HG03342 (cell line): ENCODE results near the gene CYGB.
A peak's percentile ranks its signal among the peaks of the same experiment; 100 is the strongest.
"Not testable (repeated sequence)": the region's sequence is repeated elsewhere in the genome, so short reads cannot be mapped to it uniquely, and the experiment has no call there.

Experiments used
- ATAC-seq: cut with Tn5 transposase; IDR thresholded peaks from one replicate; pipeline ENCODE4 v1.9.1; 2021; ENCODE audit warnings: mild to moderate bottlenecking, moderate library complexity; ENCODE audit not compliant: unreplicated experiment

The CYGB gene

GRCh38 chr17:76567634-76568432, 30.3 kb upstream of the CYGB start:
- no peak for ATAC-seq

- ATAC-seq = no peak
Observed at GRCh38 chr17:76566988-76567431, 29.5 kb upstream of the CYGB start.

GRCh38 chr17:76566613-76566943, 29.1 kb upstream of the CYGB start:
- no peak for ATAC-seq

GRCh38 chr17:76565728-76566612, 28.5 kb upstream of the CYGB start:
- ATAC-seq = no peak

- not testable (repeated sequence) for ATAC-seq
Observed at GRCh38 chr17:76564991-76565727, 27.6 kb upstream of the CYGB start.

- ATAC-seq = not testable (repeated sequence)
Observed at GRCh38 chr17:76563359-76563758, 25.9 kb upstream of the CYGB start.

GRCh38 chr17:76562734-76563148, 25.2 kb upstream of the CYGB start:
- ATAC-seq = no peak

GRCh38 chr17:76561799-76562268, 24.3 kb upstream of the CYGB start:
- ATAC-seq = no peak

- no peak for ATAC-seq
Observed at GRCh38 chr17:76561332-76561731, 23.8 kb upstream of the CYGB start.

GRCh38 chr17:76560877-76561221, 23.3 kb upstream of the CYGB start:
- ATAC-seq = no peak

GRCh38 chr17:76560036-76560876, 22.7 kb upstream of the CYGB start:
- no peak for ATAC-seq

GRCh38 chr17:76559460-76559859, 22.0 kb upstream of the CYGB start:
- ATAC-seq = not testable (repeated sequence)

- ATAC-seq = no peak
Observed at GRCh38 chr17:76558198-76559095, 20.9 kb upstream of the CYGB start.

GRCh38 chr17:76557368-76558197, 20.1 kb upstream of the CYGB start:
- peak; percentile 76 for ATAC-seq

- ATAC-seq = peak; percentile 31
Observed at GRCh38 chr17:76556765-76557367, 19.4 kb upstream of the CYGB start.

- ATAC-seq = no peak
Observed at GRCh38 chr17:76554131-76554530, 16.6 kb upstream of the CYGB start.

- ATAC-seq = no peak
Observed at GRCh38 chr17:76553178-76553908, 15.8 kb upstream of the CYGB start.
